IMR-90 (cell line): ENCODE data around the gene FBXL16. TPM values are rescaled to one million over a fixed set of nuclear protein-coding genes. Genes with fewer than 3 reads are reported as not detected.

Experiments
- ATAC-seq: fragments of 200-7000 bp; cut with Tn5 transposase; 2 replicates; pipeline ENCODE4 v1.9.1; 2020; ENCODE audit warnings: low read depth, mild to moderate bottlenecking, moderate library complexity
- BruUV-seq: library from RNA; stranded (reverse); fragments of 400-500 nt; replicated peaks from 2 replicates; lab custom pipeline; 2021; lab: Mats Ljungman, UMichigan
- CTCF ChIA-PET: fragments of 300-600 bp; formaldehyde crosslinking; extraction: SDS; loops from one replicate; lab custom pipeline; 2021; ENCODE audit warnings: antibody characterized with exemption; lab: Yijun Ruan, JAX
- POLR2A ChIA-PET: fragments of 300-600 bp; sonication (Branson Sonifier 250); formaldehyde crosslinking; loops from one replicate; lab custom pipeline; 2022; ENCODE audit warnings: antibody characterized with exemption; ENCODE audit not compliant: unreplicated experiment; lab: Charles Lee
- DNase-seq: peaks from one replicate; pipeline ENCODE4 v3.0.0; 2013
- H2AFZ ChIP-seq: replicated peaks from 2 replicates; pipeline ENCODE3; 2013; ENCODE audit warnings: low read length, mild to moderate bottlenecking; ENCODE audit not compliant: poor library complexity
- H2AK5ac ChIP-seq: 2 replicates; pipeline ENCODE4 v1.6.1; 2013; ENCODE audit warnings: low read depth, low read length, inconsistent platforms
- H2AK9ac ChIP-seq: replicated peaks from 2 replicates; pipeline ENCODE3; 2013; ENCODE audit warnings: mild to moderate bottlenecking, low read depth, low read length, moderate library complexity; ENCODE audit not compliant: poor library complexity
- H2BK120ac ChIP-seq: 2 replicates; pipeline ENCODE4 v1.6.1; 2013; ENCODE audit warnings: low read depth, low read length, inconsistent platforms
- H2BK15ac ChIP-seq: 3 replicates; pipeline ENCODE4 v1.6.1; 2013; ENCODE audit warnings: low read depth, low read length, inconsistent platforms
- H2BK20ac ChIP-seq: 2 replicates; pipeline ENCODE4 v1.6.1; 2013; ENCODE audit warnings: low read depth, mild to moderate bottlenecking, inconsistent platforms, low read length, moderate library complexity
- H2BK5ac ChIP-seq: 2 replicates; pipeline ENCODE4 v1.6.1; 2013; ENCODE audit warnings: mild to moderate bottlenecking, low read depth, low read length, inconsistent platforms; ENCODE audit not compliant: poor library complexity, severe bottlenecking
- H3K14ac ChIP-seq: replicated peaks from 2 replicates; pipeline ENCODE4 v1.6.1; 2013; ENCODE audit warnings: low read depth, low read length, inconsistent platforms
- H3K18ac ChIP-seq: 2 replicates; pipeline ENCODE4 v1.6.1; 2013; ENCODE audit warnings: low read depth, low read length, control low read depth
- H3K23ac ChIP-seq: 2 replicates; pipeline ENCODE4 v1.6.1; 2013; ENCODE audit warnings: low read depth, low read length, inconsistent platforms
- H3K27ac ChIP-seq: 2 replicates; pipeline ENCODE4 v1.5.1; 2013; ENCODE audit warnings: mild to moderate bottlenecking, control low read depth, low read length; ENCODE audit not compliant: insufficient read depth
- H3K27me3 ChIP-seq: 2 replicates; pipeline ENCODE4 v1.6.1; 2013; ENCODE audit warnings: low read length; ENCODE audit not compliant: control insufficient read depth, insufficient read depth
- H3K36me3 ChIP-seq: 2 replicates; pipeline ENCODE4 v1.6.1; 2013; ENCODE audit warnings: low read length, mixed read lengths; ENCODE audit not compliant: control insufficient read depth, insufficient read depth
- H3K4ac ChIP-seq: 2 replicates; pipeline ENCODE4 v1.6.1; 2013; ENCODE audit warnings: low read depth, low read length, inconsistent platforms
- H3K4me1 ChIP-seq: 2 replicates; pipeline ENCODE4 v1.6.1; 2013; ENCODE audit warnings: low read length, mixed read lengths; ENCODE audit not compliant: control insufficient read depth, insufficient read depth
- H3K4me2 ChIP-seq: 2 replicates; pipeline ENCODE4 v1.6.1; 2013; ENCODE audit warnings: low read depth, mild to moderate bottlenecking, control low read depth, low read length, moderate library complexity
- H3K4me3 ChIP-seq: 2 replicates; pipeline ENCODE4 v1.5.1; 2013; ENCODE audit warnings: low read depth, mild to moderate bottlenecking, control low read depth, low read length, moderate library complexity; ENCODE audit not compliant: insufficient read depth
- H3K56ac ChIP-seq: 2 replicates; pipeline ENCODE4 v1.6.1; 2013; ENCODE audit warnings: low read length, inconsistent platforms; ENCODE audit not compliant: insufficient read depth; ENCODE audit errors: extremely low read depth
- H3K79me1 ChIP-seq, 2 experiments: 2 replicates each; pipeline ENCODE4 v1.6.1; 2013; ENCODE audit warnings: low read length in 2 of 2, inconsistent platforms in 1 of 2, low read depth in 1 of 2
- H3K9ac ChIP-seq: 2 replicates; pipeline ENCODE4 v1.6.1; 2013; ENCODE audit warnings: low read depth, low read length, control low read depth
- H3K9me1 ChIP-seq: 2 replicates; pipeline ENCODE4 v1.6.1; 2013; ENCODE audit warnings: low read length, inconsistent platforms; ENCODE audit not compliant: insufficient read depth
- H3K9me3 ChIP-seq: 2 replicates; pipeline ENCODE4 v1.6.1; 2013; ENCODE audit warnings: low read length; ENCODE audit not compliant: control insufficient read depth, insufficient read depth
- H4K20me1 ChIP-seq: 2 replicates; pipeline ENCODE4 v1.6.1; 2013; ENCODE audit warnings: low read length, inconsistent platforms; ENCODE audit not compliant: insufficient read depth
- H4K5ac ChIP-seq: 2 replicates; pipeline ENCODE4 v1.6.1; 2013; ENCODE audit warnings: mild to moderate bottlenecking, low read depth, low read length, control low read depth
- H4K8ac ChIP-seq, 2 experiments: 2 replicates each; pipeline ENCODE4 v1.6.1; 2013; ENCODE audit warnings: low read depth in 2 of 2, low read length in 2 of 2, control low read depth in 1 of 2, inconsistent platforms in 1 of 2
- H4K91ac ChIP-seq: 2 replicates; pipeline ENCODE4 v1.6.1; 2013; ENCODE audit warnings: low read depth, low read length, inconsistent platforms; ENCODE audit not compliant: insufficient read depth
- BHLHE40 ChIP-seq: fragments of 150-350 bp; IDR thresholded peaks from 2 replicates; pipeline ENCODE4 v1.6.1; 2016; ENCODE audit warnings: mild to moderate bottlenecking, low read depth, low read length
- ELK1 ChIP-seq: fragments of 150-350 bp; IDR thresholded peaks from 2 replicates; pipeline ENCODE4 v1.6.1; 2016; ENCODE audit warnings: low read depth, mild to moderate bottlenecking, low read length, moderate library complexity, borderline replicate concordance
- FOS ChIP-seq: fragments of 150-350 bp; IDR thresholded peaks from 2 replicates; pipeline ENCODE4 v1.6.1; 2016; ENCODE audit warnings: low read depth, low read length
- MAZ ChIP-seq: IDR thresholded peaks from 2 replicates; pipeline ENCODE4 v1.6.1; 2012; ENCODE audit warnings: low read depth, mild to moderate bottlenecking, low read length, improper control_type of control experiment, moderate library complexity, borderline replicate concordance
- MXI1 ChIP-seq: IDR thresholded peaks from 2 replicates; pipeline ENCODE4 v1.6.1; 2012; ENCODE audit warnings: low read depth, mild to moderate bottlenecking, low read length, moderate library complexity, borderline replicate concordance
- NFE2L2 ChIP-seq: fragments of 150-350 bp; IDR thresholded peaks from 2 replicates; pipeline ENCODE4 v1.6.1; 2016; ENCODE audit warnings: low read depth, mild to moderate bottlenecking, low read length
- POLR2A ChIP-seq: IDR thresholded peaks from 2 replicates; pipeline ENCODE4 v1.6.1; 2012; ENCODE audit warnings: mild to moderate bottlenecking, low read depth, low read length
- RAD21 ChIP-seq: IDR thresholded peaks from 2 replicates; pipeline ENCODE4 v1.6.1; 2012; ENCODE audit warnings: low read length, improper control_type of control experiment
- RCOR1 ChIP-seq: IDR thresholded peaks from 2 replicates; pipeline ENCODE4 v1.6.1; 2012; ENCODE audit warnings: mild to moderate bottlenecking, low read length, improper control_type of control experiment; ENCODE audit not compliant: insufficient replicate concordance
- RFX5 ChIP-seq: IDR thresholded peaks from 2 replicates; pipeline ENCODE4 v1.8.0; 2012; ENCODE audit warnings: low read depth, mild to moderate bottlenecking, low read length, moderate library complexity
- USF2 ChIP-seq: fragments of 150-350 bp; IDR thresholded peaks from 2 replicates; pipeline ENCODE4 v1.6.1; 2017; ENCODE audit warnings: mild to moderate bottlenecking, antibody characterized with exemption, low read length, low read depth
- WGBS, 2 experiments: methylation state at CpG; one replicate each; pipeline versions ENCODE4 v1.1.5 to v1.1.7; 2013; ENCODE audit warnings: missing lambda C conversion rate in 2 of 2; ENCODE audit not compliant: insufficient read length in 1 of 2; ENCODE audit errors: extremely low coverage in 2 of 2; 5-methylcytosine and 5-hydroxymethylcytosine counted together
- dilution Hi-C: fragments of 300-500 bp; cut with HindIII; formaldehyde crosslinking; loops from one replicate; pipeline ENCODE4 v1.14.3; 2018; ENCODE audit warnings: low sequenced_read_pairs; ENCODE audit not compliant: unreplicated experiment
- in situ Hi-C: fragments of 300-500 bp; cut with MboI; formaldehyde crosslinking; loops from 3 replicates; pipeline ENCODE4 v1.14.3; 2019; ENCODE audit warnings: low sequenced_read_pairs, inconsistent platforms, mixed read lengths
- intact Hi-C: fragments of 100-400 bp; cut with micrococcal nuclease; formaldehyde crosslinking; loops from 2 replicates; pipeline ENCODE4 v1.10.0; 2022
- polyA plus RNA-seq, 3 experiments: library from polyadenylated mRNA; depleted of rRNA; stranded (reverse); fragments of >200 nt; gene quantifications; 2 replicates each; pipeline ENCODE4 v1.2.3, GENCODE V29; 2012; ENCODE audit warnings: low replicate concordance in 1 of 3
- total RNA-seq: library from RNA; depleted of rRNA; stranded (reverse); fragments of >200 nt; gene quantifications from 2 replicates; pipeline ENCODE4 v1.2.3, GENCODE V29; 2012

FBXL16 gene
- total and polyA plus RNA-seq, 2 of the 4 experiments (the other 2 are of a cell fraction): 0.18 to 2.2 TPM

GRCh38 chr16:693364-693763 is 12.2 kb downstream of the FBXL16 start:
- Histone ChIP-seq H3K18ac (no peak overlapping the region), H3K36me3 (no peaks in the 10 kb centered on the region), H3K9me1 (peaks cover 11% of the 10 kb centered on the region), H2BK5ac (no peak overlapping the region), H3K27ac (no peak overlapping the region), H3K23ac (no peak overlapping the region), H3K4me1 (peaks cover 12% of the 10 kb centered on the region), H4K91ac (no peak overlapping the region), H2AK5ac (no peak overlapping the region), H2BK15ac (no peak overlapping the region), H2BK20ac (no peak overlapping the region), H3K4me2 (no peak overlapping the region), H3K4ac (no peak overlapping the region), H3K9me3 (no peaks in the 10 kb centered on the region; the same call in 1 of the 2 replicates), H3K27me3 (peaks cover 46% of the 10 kb centered on the region), H3K4me3 (no peak overlapping the region), H3K79me1 (peaks cover 9 to 15% of the 10 kb centered on the region in 2 experiments; a peak in 3 of 4 replicates), H2AK9ac (no peak overlapping the region), H3K14ac (no peak overlapping the region), H3K9ac (no peak overlapping the region), H4K5ac (no peak overlapping the region), H3K56ac (no peak overlapping the region), H4K20me1 (peaks cover 4% of the 10 kb centered on the region; the same call in 1 of the 2 replicates), H4K8ac (no peak overlapping the region), H2AFZ (no peak overlapping the region), H2BK120ac (no peak overlapping the region)
- ChIA-PET POLR2A (no interaction called here), CTCF (interaction anchor here (0.7 kb wide), 1 partner anchor 153 kb away, joined by 3 read pairs; no protein-coding TSS in a partner anchor)
- in situ Hi-C loops: no loop called here
- DNase-seq (no peak), ATAC-seq (no peak)
- intact Hi-C loops: no loop called here
- BruUV-seq: no TSS peak
- 73% methylated on average over 2 of the region's 22 CpGs; no CpG with 5 or more reads in 1 of the 2 experiments for WGBS, 2 experiments
- dilution Hi-C loops: no loop called here
- TF ChIP-seq ELK1: no peak
- TF ChIP-seq BHLHE40: no peak
- TF ChIP-seq RAD21: no peak
- no peak for TF ChIP-seq POLR2A
- no peak for TF ChIP-seq RFX5
- TF ChIP-seq NFE2L2: no peak
- TF ChIP-seq MXI1: no peak
- TF ChIP-seq USF2: no peak
- TF ChIP-seq FOS: no peak
- no peak for TF ChIP-seq MAZ
- TF ChIP-seq RCOR1: no peak
